HCEC 1CT (cell line): ENCODE data around the gene CADM4.

Source experiments
- DNase-seq: peaks from one replicate; pipeline ENCODE4 v3.0.0-alpha.2; 2017

CADM4 gene

DNA sequence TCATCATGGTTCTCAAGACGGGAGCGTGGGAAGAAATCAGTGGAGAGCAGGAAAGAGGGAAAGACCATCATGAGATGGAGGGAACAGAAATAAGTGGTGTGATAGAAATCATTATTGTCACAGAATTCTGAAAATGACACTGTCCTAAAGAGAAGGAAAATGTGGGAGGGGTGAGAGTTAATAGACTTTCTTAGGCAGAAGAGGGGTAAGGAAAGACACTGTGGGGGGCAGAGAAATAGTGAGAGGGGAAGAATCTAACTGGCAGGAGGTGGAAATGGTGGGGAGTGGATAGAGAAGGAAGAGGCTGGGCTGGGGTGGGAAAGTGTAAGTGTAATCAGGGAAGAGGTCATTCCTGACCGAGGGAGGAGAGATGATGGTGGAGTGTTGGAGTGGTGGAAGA lies 60.9 kb downstream of the CADM4 start:
- DNase-seq = no peak

DNA sequence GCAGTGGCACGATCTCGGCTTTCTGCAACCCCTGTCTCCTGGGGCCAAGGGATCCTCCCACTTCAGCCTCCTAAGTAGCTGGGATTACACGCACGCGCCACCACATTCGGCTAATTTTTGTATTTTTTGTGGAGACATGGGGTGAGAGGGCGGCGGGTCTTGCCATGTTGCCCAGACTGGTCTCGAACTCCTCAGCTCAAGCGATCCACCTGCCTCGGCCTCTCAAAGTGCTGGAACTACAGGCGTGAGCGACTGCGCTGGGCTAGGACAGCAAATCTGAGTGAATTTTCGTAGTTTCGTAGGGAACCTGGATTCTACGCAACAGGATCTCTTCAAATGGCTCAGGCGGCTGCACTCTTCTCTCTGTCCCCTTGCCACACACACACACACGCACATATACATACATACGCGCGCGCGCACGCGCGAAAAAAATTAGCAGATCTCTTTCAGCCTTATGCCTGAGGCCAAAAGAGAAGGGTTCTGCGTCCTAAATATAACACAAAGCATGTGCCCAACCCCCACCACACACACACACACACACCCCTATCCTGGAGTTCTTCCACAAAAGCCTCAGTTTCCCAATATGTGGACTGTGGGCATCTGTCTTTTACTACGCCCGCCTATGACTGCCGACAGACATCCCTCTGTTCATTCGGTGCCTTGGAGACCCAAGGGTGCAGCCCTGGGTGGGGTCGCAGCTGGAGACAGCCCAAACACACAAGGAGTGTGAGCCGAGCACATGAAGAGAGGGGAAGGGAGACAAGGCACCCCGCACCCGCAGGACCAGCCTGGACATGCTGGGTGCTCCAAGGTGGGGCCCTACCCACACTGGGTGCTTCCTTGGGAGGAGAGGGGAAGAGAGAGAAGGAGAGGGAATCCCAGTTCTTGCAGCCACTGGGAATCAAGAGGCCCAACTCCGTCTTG lies 63.4 kb downstream of the CADM4 start:
- no peak for DNase-seq

DNA sequence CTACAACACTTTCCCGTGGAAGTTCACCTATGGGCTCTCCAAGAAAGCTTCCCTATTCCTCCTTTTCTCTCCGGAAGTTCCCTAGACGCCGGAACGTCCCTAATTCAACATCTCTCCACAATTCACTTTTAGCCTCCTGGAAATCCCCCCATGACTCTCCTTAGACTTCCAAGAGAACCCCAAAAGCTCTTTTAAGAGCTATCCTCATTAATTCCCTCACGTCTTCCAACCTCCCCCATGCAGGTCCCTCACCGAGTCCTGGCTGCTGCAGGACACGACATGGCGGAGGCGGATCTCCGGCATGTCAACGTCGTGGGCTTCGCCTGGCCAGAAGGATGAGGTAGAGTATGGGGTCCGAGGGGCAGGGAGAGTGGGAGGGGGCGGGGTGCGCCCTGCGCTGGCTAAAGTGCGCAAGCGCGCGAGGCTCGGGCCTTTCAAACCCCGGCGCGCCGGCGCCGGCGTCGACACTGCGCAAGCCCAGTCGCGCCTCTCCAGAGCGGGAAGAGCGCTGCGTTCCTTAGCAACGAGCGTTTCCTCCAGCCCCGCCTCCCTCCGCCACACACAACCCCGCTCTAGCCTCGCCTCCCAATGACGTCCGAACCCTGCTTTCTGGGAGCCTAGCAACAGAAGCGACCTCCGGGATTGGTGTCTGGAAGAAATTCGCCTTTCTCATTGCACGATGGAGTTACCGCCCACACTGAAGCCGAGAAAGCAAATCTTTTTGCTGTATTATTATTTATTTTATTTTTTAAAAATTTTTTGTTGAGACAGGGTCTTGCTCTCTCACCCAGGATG lies 64.3 kb downstream of the CADM4 start, which contains the start of the genes PINLYP and XRCC1:
Gene PINLYP, plus strand, starts transcription at position 646 of the 795 bp plus-strand sequence. CDS start 1,391 bp downstream, outside the sequence.
Gene XRCC1, minus strand, starts transcription at position 372 of the 795 bp plus-strand sequence. Its CDS starts 69 bp downstream, at position 303.
- DNase-seq = peak; percentile 99

DNA sequence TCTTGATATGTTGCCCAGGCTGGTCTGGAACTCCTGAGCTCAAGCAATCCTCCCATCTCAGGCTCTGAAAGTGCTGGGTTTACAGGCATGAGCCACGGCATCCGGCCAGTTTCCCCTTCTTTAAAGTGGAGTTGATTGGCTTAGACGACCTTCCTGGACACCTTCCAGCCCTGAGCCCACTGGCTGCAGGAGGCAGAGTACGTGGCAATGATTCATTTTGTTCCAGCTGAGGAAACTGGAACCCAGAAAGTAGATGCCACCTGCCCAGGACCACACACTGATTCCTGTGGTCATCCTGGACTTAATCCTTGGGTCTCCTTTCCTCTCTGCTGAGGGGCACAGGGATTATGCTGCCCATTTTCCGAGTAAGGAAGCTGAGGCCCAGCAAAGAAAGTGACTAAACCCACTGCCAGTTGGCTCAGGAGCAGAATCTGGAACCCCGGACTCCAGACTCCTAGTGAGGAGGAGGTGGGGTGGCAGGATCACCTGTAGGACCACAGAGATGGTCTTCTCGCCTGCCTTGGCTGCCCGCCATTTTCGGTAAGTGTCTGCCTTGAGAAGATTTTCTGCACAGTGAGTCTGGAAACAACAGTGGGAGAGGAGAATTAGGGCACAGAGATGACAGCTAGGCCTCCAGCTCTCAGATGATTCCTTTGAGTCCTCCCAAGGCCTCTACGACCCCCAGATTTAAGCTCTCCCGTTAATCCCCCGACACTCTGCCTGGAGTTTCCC lies 65.1 kb downstream of the CADM4 start:
- no peak for DNase-seq
